Breast epithelium (tissue), 3 donors: ENCODE measurements around the gene NXT1.

ENCODE experiments used
- POLR2A ChIP-seq: fragments of 450-650 bp; IDR thresholded peaks from one replicate; pipeline ENCODE4 v1.6.1; 2016; ENCODE audit warnings: antibody characterized with exemption, mild to moderate bottlenecking, moderate library complexity
- POLR2AphosphoS5 ChIP-seq, 3 donors: sonication (generic); formaldehyde crosslinking; IDR thresholded peaks; one replicate each; pipeline ENCODE4 v1.6.1; 2017; ENCODE audit warnings: antibody characterized with exemption in 3 of 3
- TF ChIP-seq, protein P1 (sequence below), 3 donors: fragments of 450-650 bp; IDR thresholded peaks; one replicate each; pipeline ENCODE4 v1.5.1; 2016 to 2017; ENCODE audit warnings: antibody characterized with exemption in 3 of 3, mild to moderate bottlenecking in 3 of 3, moderate library complexity in 3 of 3

- TF ChIP-seq, protein P1, sequence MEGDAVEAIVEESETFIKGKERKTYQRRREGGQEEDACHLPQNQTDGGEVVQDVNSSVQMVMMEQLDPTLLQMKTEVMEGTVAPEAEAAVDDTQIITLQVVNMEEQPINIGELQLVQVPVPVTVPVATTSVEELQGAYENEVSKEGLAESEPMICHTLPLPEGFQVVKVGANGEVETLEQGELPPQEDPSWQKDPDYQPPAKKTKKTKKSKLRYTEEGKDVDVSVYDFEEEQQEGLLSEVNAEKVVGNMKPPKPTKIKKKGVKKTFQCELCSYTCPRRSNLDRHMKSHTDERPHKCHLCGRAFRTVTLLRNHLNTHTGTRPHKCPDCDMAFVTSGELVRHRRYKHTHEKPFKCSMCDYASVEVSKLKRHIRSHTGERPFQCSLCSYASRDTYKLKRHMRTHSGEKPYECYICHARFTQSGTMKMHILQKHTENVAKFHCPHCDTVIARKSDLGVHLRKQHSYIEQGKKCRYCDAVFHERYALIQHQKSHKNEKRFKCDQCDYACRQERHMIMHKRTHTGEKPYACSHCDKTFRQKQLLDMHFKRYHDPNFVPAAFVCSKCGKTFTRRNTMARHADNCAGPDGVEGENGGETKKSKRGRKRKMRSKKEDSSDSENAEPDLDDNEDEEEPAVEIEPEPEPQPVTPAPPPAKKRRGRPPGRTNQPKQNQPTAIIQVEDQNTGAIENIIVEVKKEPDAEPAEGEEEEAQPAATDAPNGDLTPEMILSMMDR (IDR thresholded peaks at IDR 0.05): no peak
- TF ChIP-seq POLR2A (no peak), POLR2AphosphoS5 (IDR thresholded peaks at IDR 0.05) (no peak)
These were observed 18.9 kb upstream of the NXT1 start for GRCh38 chr20:23331450-23332350.
